Measurements from ENCODE around the gene PAPPA. TPM values are rescaled to one million over a fixed set of nuclear protein-coding genes. Genes with fewer than 3 reads are reported as not detected.

The PAPPA gene
- total RNA-seq, 1 donor from 2014 or later: not detected

GRCh38 chr9:116416421-116416820 is 262.8 kb downstream of the PAPPA start:
- intact Hi-C loops (cut with micrococcal nuclease): no loop called here

GRCh38 chr9:116417464-116417863 is 263.9 kb downstream of the PAPPA start:
- intact Hi-C loops (cut with micrococcal nuclease): no loop called here

DNA sequence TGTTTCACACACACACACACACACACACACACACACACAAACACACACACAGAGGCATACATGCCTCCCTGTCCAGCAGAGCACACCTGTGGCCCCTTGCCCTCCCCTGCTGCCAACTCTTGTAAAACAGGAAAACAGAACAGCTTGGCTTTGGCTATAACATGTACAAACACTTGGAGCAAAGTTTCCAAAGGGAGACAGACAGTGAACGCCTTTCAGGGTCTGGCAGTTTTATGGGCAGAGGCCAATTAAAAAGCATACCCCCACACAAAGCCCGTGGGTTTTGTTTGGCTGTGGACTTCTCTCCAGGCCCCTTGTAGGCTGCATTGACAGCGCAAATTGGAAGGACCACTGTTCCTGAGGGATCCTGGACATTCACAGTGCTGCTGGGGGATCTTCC is 265.6 kb downstream of the PAPPA start:
- intact Hi-C loops (cut with micrococcal nuclease): no loop called here

GRCh38 chr9:116420993-116421538 is 267.5 kb downstream of the PAPPA start:
- intact Hi-C loops (cut with micrococcal nuclease): no loop called here

- intact Hi-C loops (cut with micrococcal nuclease): no loop called here
Measured at GRCh38 chr9:116422119-116422979, 268.8 kb downstream of the PAPPA start.

DNA sequence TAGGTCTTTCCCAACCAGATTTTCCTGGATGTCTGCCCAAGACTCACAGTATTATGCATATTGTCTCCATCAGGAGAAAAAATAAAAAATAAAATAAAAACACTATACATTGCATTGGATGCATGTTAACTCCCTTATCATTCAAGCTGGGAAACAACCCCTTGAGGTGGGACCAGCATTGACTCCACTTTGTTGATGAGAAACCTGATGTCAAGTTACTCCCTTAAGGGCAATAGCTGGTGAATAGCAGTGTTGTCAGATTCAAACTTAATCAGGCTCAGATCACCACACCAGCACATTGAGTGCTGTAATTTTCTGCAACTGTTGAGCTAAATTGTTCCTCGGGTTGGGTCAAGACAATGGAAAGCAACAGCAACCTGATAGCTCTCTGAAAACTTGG is 269.6 kb downstream of the PAPPA start:
- intact Hi-C loops (cut with micrococcal nuclease): no loop called here

DNA sequence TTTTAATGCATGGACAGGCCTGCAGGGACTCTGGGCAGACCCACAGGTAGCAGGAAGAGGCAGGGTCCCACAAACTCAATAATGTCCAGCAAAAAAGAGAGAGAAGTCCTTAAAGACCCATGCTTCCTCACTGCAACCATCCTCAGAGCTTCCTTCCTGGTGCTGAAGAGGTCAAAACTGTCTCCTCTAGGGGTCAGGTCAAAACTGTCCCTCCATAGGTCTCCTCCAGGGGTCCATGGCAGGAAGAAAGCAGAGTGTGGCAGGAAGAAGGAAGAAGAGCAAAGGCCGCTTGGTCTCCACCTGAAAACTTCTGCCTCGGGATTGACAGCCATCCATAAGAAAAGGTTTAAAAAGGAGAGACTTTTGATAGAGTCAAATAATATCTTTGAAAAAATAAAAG is 271.7 kb downstream of the PAPPA start:
- intact Hi-C loops (cut with micrococcal nuclease): no loop called here

DNA sequence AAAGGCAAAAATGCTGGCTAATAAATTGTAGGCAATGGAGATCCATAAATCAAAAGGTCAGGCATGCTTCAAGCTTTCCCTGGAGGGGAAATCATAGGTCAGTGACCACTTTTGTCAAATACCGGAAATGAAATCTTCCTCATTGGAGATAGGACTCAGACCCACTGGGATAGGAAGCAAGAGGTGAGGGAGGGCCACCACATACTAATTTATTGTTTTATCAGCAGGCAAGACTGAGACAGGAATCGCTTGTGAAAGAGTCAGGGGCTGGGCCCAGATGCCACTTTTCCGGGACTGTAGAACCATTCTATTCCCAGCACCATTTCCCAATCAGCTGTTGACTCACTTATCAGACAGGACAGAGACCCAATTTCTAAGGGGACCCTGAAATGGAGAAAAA is 277.3 kb downstream of the PAPPA start:
- intact Hi-C loops (cut with micrococcal nuclease): no loop called here

DNA sequence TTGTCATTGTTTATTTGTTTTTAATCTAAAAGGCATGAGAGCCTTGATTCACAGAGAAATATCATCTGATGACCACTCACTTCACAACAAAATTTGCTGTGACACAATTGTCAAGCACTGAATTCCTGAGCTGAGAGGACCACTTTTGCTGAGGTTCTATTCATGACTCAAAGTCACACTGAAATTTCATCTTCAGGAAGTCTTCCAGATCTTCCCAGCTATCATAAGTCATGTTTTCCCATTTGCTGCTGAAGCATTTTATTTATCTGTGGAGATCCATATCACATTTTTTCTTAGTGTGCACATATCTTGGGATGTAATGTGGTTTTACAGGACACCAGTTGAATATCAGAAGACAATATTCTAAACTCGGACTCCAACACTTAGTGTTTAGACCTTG is 278.5 kb downstream of the PAPPA start:
- intact Hi-C loops (cut with micrococcal nuclease): no loop called here

DNA sequence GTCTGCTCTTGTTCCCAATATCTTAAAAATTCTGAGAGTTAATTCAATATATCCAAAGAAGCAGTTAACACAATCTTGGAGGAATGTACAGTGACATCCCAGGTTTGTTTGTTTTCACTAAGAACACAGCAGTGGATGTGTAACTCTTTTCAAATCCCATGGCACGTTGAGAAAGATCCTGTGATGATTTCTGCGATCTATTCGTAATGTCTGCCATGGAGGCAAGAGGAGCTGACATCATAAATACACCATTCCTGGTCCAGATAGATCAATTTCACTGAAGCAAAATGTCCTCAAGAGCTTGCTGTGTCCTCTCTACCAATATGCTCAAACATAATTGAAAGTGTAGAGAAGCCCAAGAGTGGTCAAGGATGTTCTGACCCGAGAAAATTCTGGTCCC is 280.7 kb downstream of the PAPPA start:
- intact Hi-C loops (cut with micrococcal nuclease): no loop called here

DNA sequence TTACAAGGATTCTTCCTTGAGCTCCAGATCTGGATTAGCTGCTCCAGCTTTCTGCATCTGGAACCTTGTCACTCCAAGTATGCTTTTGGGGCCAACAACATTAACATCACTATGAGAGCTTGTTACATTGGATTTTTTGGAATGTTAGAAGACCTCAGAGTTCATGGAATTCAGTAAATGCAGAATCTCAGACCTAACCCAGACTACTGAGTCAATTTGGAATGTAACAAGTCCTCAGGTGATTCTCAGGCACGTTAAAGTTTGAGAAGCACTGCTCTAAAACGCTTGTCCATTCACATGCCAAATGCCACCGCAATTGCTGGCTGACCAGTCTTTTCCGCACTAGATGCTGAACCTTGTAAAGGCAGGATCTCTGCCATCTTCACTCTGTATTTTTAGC is 282.1 kb downstream of the PAPPA start:
- intact Hi-C loops (cut with micrococcal nuclease): no loop called here

DNA sequence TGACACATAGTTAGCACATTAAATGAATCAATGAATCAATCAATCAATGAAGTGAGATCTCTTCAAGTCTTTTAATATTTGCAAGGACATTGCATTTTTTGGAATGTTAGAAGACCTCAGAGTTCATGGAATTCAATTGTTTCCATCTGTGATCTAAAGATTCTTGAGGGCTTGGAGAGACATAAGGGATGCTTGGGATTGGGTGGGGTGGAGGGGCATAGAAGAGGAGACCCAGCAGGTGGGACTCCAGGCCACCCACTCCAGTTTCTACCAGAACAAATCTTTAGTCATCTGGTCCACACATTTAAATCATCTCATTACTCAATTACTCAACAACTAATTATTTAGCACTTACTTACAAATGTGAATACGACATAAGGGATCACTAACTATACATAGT is 282.5 kb downstream of the PAPPA start:
- intact Hi-C loops (cut with micrococcal nuclease): no loop called here

DNA sequence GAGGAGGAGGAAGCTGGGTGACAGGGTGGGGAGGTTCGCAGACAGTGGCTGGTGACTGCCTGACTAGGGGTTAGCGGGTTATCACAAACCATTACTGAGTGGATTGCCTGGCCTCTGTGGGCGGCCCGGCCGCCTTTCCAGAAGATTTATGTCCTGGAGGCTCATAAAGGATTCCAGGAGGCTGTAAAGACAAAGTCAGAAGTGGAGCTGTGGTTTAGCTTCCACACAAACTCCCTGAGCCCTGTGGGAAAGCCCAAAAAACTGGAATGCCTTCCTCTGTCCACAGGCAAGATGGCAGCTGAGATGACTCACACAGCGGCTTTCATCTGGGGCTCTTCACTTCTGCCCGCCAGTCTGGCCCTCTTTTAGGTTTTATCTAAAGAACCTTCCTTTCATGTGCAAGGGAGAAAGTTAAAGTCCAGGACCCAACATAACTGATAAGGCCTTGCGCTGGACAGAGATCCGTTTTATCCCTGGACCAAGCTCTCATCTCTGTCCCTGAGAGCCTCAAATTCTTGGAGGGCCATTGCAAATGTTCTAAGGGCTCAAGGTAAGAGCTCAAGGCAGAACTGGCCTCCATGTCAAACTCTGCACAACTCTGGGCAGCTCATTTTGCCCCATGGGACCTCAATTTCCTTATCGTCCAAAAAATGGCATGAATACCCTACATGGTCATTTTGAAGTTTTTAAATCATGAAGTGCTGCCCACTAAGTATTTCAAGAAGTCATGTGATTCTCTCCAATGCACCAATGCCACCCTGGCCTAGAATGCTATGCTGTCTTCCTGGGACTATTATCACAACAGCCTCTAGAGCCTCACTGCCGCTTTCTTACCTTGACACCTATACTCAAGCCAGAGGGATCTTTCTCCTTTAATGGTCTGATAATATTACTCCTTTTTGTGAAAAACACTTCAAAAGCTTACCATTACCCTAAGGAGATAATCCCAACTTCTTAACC is 284.1 kb downstream of the PAPPA start:
- intact Hi-C loops (cut with micrococcal nuclease): no loop called here

DNA sequence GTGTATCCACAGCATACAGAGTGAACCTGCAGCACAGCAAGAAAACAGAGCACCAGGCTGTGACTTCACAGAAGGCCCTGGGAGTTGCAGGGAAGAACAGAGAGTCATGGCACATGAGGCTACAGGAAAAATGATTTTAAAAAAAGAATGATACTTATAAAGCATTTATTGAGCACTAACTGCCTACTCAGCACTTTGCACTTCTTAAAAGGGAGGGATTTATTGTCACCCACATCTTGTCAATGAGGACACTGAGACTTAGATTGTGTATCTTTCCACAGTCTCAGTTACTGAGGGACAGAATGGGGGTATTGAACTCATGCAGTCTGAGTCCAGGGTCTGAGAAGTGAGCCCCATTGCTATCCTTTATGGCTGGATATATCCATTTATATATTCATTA is 288.9 kb downstream of the PAPPA start:
- intact Hi-C loops (cut with micrococcal nuclease): no loop called here

- intact Hi-C loops (cut with micrococcal nuclease): no loop called here
Measured at GRCh38 chr9:116447934-116448333, 294.3 kb downstream of the PAPPA start.

DNA sequence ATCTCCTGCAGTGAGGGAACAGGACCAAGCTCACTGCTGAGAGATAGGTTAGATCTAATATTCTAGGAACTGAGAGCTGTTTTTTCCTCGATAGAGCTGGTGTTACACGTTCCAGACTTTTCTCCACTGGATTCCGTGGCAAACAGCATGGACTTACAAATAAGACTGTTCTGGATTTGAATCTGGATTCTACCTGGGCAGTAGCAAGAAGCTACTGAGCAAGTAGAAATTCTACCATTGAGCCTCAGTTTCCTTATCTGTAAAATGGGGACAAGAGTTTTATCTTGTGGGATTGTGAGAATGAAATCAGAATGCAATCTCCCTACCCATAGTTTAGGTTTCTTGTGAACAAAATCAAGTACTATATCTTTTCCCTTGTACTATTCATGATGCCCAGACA is 294.8 kb downstream of the PAPPA start:
- intact Hi-C loops (cut with micrococcal nuclease): no loop called here

DNA sequence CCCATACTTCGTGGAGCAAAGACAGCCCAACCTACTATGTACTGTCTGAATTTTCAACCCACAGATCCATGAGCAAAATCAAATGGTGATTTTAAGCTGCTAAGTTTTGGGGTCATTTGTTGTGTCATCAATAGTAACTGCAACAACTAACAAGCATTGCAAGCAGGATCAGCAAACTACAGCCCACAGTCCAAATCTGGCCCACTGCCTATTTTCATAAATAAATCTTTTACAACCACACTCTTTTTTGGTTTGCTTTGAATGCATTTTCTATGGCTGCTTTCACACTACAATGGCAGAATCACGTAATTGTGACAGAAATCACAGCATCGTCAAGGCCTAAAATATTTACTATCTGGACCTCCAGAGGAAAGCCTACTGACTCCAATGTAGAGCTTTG is 296.4 kb downstream of the PAPPA start:
- intact Hi-C loops (cut with micrococcal nuclease): no loop called here

- intact Hi-C loops (cut with micrococcal nuclease): no loop called here
Measured at GRCh38 chr9:116450378-116451139, 297.0 kb downstream of the PAPPA start.

- intact Hi-C loops (cut with micrococcal nuclease): no loop called here
Measured at GRCh38 chr9:116451500-116452115, 298.0 kb downstream of the PAPPA start.

All from T-helper 1 cell treated with Interleukin-12 subunit alpha and Interleukin-12 subunit beta and Interleukin-4 antibody, amounts not matched to agents 30 ng/mL and 1 ng/mL, for 36 hours (primary cell).